Measurements from ENCODE around the gene DPP4.
"Not testable (repeated sequence)": the region's sequence is repeated elsewhere in the genome, so short reads cannot be mapped to it uniquely, and the experiment has no call there.

Gene DPP4

GRCh38 chr2:161955211-161955610 lies 118.8 kb downstream of the DPP4 start:
- Mint-ChIP-seq H3K36me3 (ENCODE audit: low read depth) (no peaks in the 10 kb centered on the region), H3K4me3 (no peak overlapping the region), H3K27ac (no peak overlapping the region)

GRCh38 chr2:161954103-161954502 lies 119.9 kb downstream of the DPP4 start:
- Mint-ChIP-seq H3K27me3 (ENCODE audit: low read depth) (peaks cover 5% of the 10 kb centered on the region), H3K36me3 (ENCODE audit: low read depth) (no peaks in the 10 kb centered on the region), H3K27ac (no peak overlapping the region), H3K4me1 (no peaks in the 10 kb centered on the region), H3K9me3 (no peaks in the 10 kb centered on the region), H3K4me3 (no peak overlapping the region)
- TF ChIP-seq, protein P1, sequence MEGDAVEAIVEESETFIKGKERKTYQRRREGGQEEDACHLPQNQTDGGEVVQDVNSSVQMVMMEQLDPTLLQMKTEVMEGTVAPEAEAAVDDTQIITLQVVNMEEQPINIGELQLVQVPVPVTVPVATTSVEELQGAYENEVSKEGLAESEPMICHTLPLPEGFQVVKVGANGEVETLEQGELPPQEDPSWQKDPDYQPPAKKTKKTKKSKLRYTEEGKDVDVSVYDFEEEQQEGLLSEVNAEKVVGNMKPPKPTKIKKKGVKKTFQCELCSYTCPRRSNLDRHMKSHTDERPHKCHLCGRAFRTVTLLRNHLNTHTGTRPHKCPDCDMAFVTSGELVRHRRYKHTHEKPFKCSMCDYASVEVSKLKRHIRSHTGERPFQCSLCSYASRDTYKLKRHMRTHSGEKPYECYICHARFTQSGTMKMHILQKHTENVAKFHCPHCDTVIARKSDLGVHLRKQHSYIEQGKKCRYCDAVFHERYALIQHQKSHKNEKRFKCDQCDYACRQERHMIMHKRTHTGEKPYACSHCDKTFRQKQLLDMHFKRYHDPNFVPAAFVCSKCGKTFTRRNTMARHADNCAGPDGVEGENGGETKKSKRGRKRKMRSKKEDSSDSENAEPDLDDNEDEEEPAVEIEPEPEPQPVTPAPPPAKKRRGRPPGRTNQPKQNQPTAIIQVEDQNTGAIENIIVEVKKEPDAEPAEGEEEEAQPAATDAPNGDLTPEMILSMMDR (IDR thresholded peaks at IDR 0.05; ENCODE audit: unreplicated experiment in 3 of 3), result no peak

More at GRCh38 chr2:161955211-161955610, 118.8 kb downstream of the DPP4 start:
- Mint-ChIP-seq H3K9me3 (no peaks in the 10 kb centered on the region), H3K27me3 (ENCODE audit: low read depth) (peaks cover 5% of the 10 kb centered on the region), H3K4me1 (no peaks in the 10 kb centered on the region)
- TF ChIP-seq, protein P1 (IDR thresholded peaks at IDR 0.05; ENCODE audit: unreplicated experiment in 3 of 3), result no peak

GRCh38 chr2:161953367-161953766 lies 120.6 kb downstream of the DPP4 start:
- not testable (repeated sequence) for H3K4me3 Mint-ChIP-seq; H3K9me3 Mint-ChIP-seq; H3K4me1 Mint-ChIP-seq; H3K27me3 Mint-ChIP-seq (ENCODE audit: low read depth); H3K36me3 Mint-ChIP-seq (ENCODE audit: low read depth); H3K27ac Mint-ChIP-seq

DNA sequence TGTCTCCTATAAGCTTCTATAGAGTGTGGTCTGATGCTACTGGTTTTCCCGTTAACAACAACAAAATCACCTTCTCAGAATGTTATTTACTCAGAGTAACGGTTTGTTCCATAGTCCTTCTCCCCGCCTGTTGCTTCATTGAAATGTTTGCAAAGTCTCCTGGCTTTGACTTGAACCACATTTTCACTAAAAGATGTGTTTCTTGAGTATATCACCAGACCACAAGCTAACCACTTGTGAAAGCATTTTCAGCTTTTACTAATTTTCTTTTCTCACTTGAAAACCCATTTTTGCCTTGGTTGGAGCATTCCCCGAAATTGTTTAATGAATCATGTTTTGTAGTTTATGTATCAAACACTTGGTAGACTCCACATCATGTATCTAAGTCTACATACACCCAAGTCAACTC lies 121.2 kb downstream of the DPP4 start:
- Mint-ChIP-seq H3K9me3 (no peaks in the 10 kb centered on the region), H3K27me3 (ENCODE audit: low read depth) (peaks cover 9% of the 10 kb centered on the region), H3K27ac (no peak overlapping the region), H3K4me1 (no peaks in the 10 kb centered on the region), H3K4me3 (no peak overlapping the region), H3K36me3 (ENCODE audit: low read depth) (no peaks in the 10 kb centered on the region)
- TF ChIP-seq, protein P1 (IDR thresholded peaks at IDR 0.05; ENCODE audit: unreplicated experiment in 3 of 3), result no peak

- Mint-ChIP-seq H3K4me1 (no peaks in the 10 kb centered on the region), H3K36me3 (ENCODE audit: low read depth) (no peaks in the 10 kb centered on the region), H3K27me3 (ENCODE audit: low read depth) (peaks cover 9% of the 10 kb centered on the region)
These were observed 126.2 kb downstream of the DPP4 start for GRCh38 chr2:161947836-161948235.

GRCh38 chr2:161947406-161947805 lies 126.6 kb downstream of the DPP4 start:
- TF ChIP-seq, protein P1 (IDR thresholded peaks at IDR 0.05; ENCODE audit: unreplicated experiment in 3 of 3), result no peak
- no peak overlapping the region for H3K27ac Mint-ChIP-seq
- no peaks in the 10 kb centered on the region for H3K4me1 Mint-ChIP-seq
- no peak overlapping the region for H3K4me3 Mint-ChIP-seq
- no peaks in the 10 kb centered on the region for H3K36me3 Mint-ChIP-seq (ENCODE audit: low read depth)
- H3K9me3 Mint-ChIP-seq, result no peaks in the 10 kb centered on the region
- peaks cover 9% of the 10 kb centered on the region for H3K27me3 Mint-ChIP-seq (ENCODE audit: low read depth)

More at GRCh38 chr2:161947836-161948235, 126.2 kb downstream of the DPP4 start:
- TF ChIP-seq, protein P1 (IDR thresholded peaks at IDR 0.05; ENCODE audit: unreplicated experiment in 3 of 3), result no peak
- no peak overlapping the region for H3K27ac Mint-ChIP-seq
- H3K4me3 Mint-ChIP-seq, result no peak overlapping the region
- no peaks in the 10 kb centered on the region for H3K9me3 Mint-ChIP-seq

Data from nephron (organoid).